Ureter (tissue), 1 donor: ENCODE measurements around the gene DUSP16. TPM values are rescaled to one million over a fixed set of nuclear protein-coding genes. Genes with fewer than 3 reads are reported as not detected.
"Not testable (repeated sequence)": the region's sequence is repeated elsewhere in the genome, so short reads cannot be mapped to it uniquely, and the experiment has no call there.

Source experiments
- DNase-seq: peaks from one replicate; pipeline ENCODE4 v3.0.0-alpha.2; 2020; ENCODE audit warnings: low spot score
- total RNA-seq: library from RNA; stranded (reverse); gene quantifications from one replicate; pipeline ENCODE4 v1.2.4, GENCODE V29; 2023
- donor health status: DM: yes; HTN: yes; CAD: no.

DUSP16 gene
- total RNA-seq = 77.0 TPM

GRCh38 chr12:12562585-12563261, at the start of gene DUSP16:
TSS of gene DUSP16 (minus strand) at chr12:12562863. CDS start at chr12:12521098, 41,765 bp downstream.
- peak; percentile 92 for DNase-seq

- DNase-seq = no peak
These were observed 49.7 kb upstream of the DUSP16 start for GRCh38 chr12:12612358-12612757.

GRCh38 chr12:12611512-12612306, 49.0 kb upstream of the DUSP16 start, which contains the start of gene CREBL2:
TSS of gene CREBL2 (plus strand) at chr12:12611876. CDS start at chr12:12612173, 297 bp downstream.
- peak; percentile 95 for DNase-seq

- DNase-seq = no peak
These were observed 48.0 kb upstream of the DUSP16 start for GRCh38 chr12:12610711-12611110.

GRCh38 chr12:12609692-12610091, 47.0 kb upstream of the DUSP16 start:
- DNase-seq = no peak

GRCh38 chr12:12608557-12608957, 45.9 kb upstream of the DUSP16 start:
- DNase-seq = no peak

- DNase-seq = no peak
These were observed 44.3 kb upstream of the DUSP16 start for GRCh38 chr12:12606781-12607589.

- no peak for DNase-seq
These were observed 42.1 kb upstream of the DUSP16 start for GRCh38 chr12:12604740-12605139.

GRCh38 chr12:12600659-12601058, 38.0 kb upstream of the DUSP16 start:
- no peak for DNase-seq

- DNase-seq = no peak
These were observed 37.3 kb upstream of the DUSP16 start for GRCh38 chr12:12599750-12600643.

GRCh38 chr12:12598864-12599263, 36.2 kb upstream of the DUSP16 start:
- no peak for DNase-seq

GRCh38 chr12:12596598-12596997, 33.9 kb upstream of the DUSP16 start:
- DNase-seq = not testable (repeated sequence)

GRCh38 chr12:12595929-12596328, 33.3 kb upstream of the DUSP16 start:
- DNase-seq = not testable (repeated sequence)

GRCh38 chr12:12592930-12593329, 30.3 kb upstream of the DUSP16 start:
- DNase-seq = no peak

- no peak for DNase-seq
These were observed 28.3 kb upstream of the DUSP16 start for GRCh38 chr12:12590961-12591360.

GRCh38 chr12:12588436-12588835, 25.8 kb upstream of the DUSP16 start:
- not testable (repeated sequence) for DNase-seq

- DNase-seq = no peak
These were observed 25.2 kb upstream of the DUSP16 start for GRCh38 chr12:12587878-12588277.

- DNase-seq = no peak
These were observed 24.4 kb upstream of the DUSP16 start for GRCh38 chr12:12586879-12587675.

- no peak for DNase-seq
These were observed 22.6 kb upstream of the DUSP16 start for GRCh38 chr12:12585115-12585863.
